H9 (cell line): ENCODE data around the gene PUM2. TPM values are rescaled to one million over a fixed set of nuclear protein-coding genes. Genes with fewer than 3 reads are reported as not detected.

Experiments used
- DNase-seq: peaks from one replicate; pipeline ENCODE4 v3.0.0-alpha.2; 2017
- H2AFZ ChIP-seq: one replicate; pipeline ENCODE4 v1.6.1; 2013; ENCODE audit warnings: mild to moderate bottlenecking, low read length, control low read depth, moderate library complexity
- H2AK5ac ChIP-seq: 2 replicates; pipeline ENCODE4 v1.6.1; 2013; ENCODE audit warnings: low read length, control low read depth, mixed read lengths; ENCODE audit not compliant: insufficient read length
- H2BK120ac ChIP-seq: one replicate; pipeline ENCODE4 v1.6.1; 2013; ENCODE audit warnings: low read depth, mild to moderate bottlenecking, low read length, control low read depth, inconsistent platforms; ENCODE audit not compliant: poor library complexity, severe bottlenecking
- H2BK12ac ChIP-seq: 2 replicates; pipeline ENCODE4 v1.6.1; 2013; ENCODE audit warnings: low read length, control low read depth, mixed read lengths, low read depth; ENCODE audit not compliant: insufficient read length
- H2BK15ac ChIP-seq: 2 replicates; pipeline ENCODE4 v1.6.1; 2013; ENCODE audit warnings: low read depth, low read length, control low read depth
- H2BK20ac ChIP-seq: one replicate; pipeline ENCODE4 v1.6.1; 2013; ENCODE audit warnings: low read depth, mild to moderate bottlenecking, low read length, control low read depth, inconsistent platforms; ENCODE audit not compliant: poor library complexity, severe bottlenecking
- H2BK5ac ChIP-seq: 2 replicates; pipeline ENCODE4 v1.6.1; 2013; ENCODE audit warnings: low read length, control low read depth, mixed read lengths; ENCODE audit not compliant: insufficient read length
- H3K14ac ChIP-seq: 2 replicates; pipeline ENCODE4 v1.6.1; 2013; ENCODE audit warnings: low read length, control low read depth; ENCODE audit not compliant: insufficient read depth
- H3K18ac ChIP-seq: 2 replicates; pipeline ENCODE4 v1.6.1; 2013; ENCODE audit warnings: low read depth, mild to moderate bottlenecking, mixed read lengths, low read length, control low read depth; ENCODE audit not compliant: insufficient read length
- H3K23ac ChIP-seq: 2 replicates; pipeline ENCODE4 v1.6.1; 2013; ENCODE audit warnings: low read length, control low read depth, mixed read lengths, low read depth; ENCODE audit not compliant: insufficient read length
- H3K23me2 ChIP-seq: 2 replicates; pipeline ENCODE4 v1.6.1; 2013; ENCODE audit warnings: low read depth, mild to moderate bottlenecking, mixed read lengths, low read length, control low read depth; ENCODE audit not compliant: insufficient read length, poor library complexity, severe bottlenecking
- H3K27ac ChIP-seq: 2 replicates; pipeline ENCODE4 v1.5.1; 2013; ENCODE audit warnings: low read length, control low read depth, mixed read lengths, low read depth; ENCODE audit not compliant: insufficient read length
- H3K27me3 ChIP-seq: 2 replicates; pipeline ENCODE4 v1.6.1; 2013; ENCODE audit warnings: low read length, control low read depth, inconsistent platforms; ENCODE audit not compliant: insufficient read depth
- H3K4ac ChIP-seq: 2 replicates; pipeline ENCODE4 v1.6.1; 2013; ENCODE audit warnings: low read depth, mild to moderate bottlenecking, control low read depth, inconsistent platforms, low read length, moderate library complexity
- H3K4me1 ChIP-seq: 2 replicates; pipeline ENCODE4 v1.6.1; 2013; ENCODE audit warnings: low read length, control low read depth, inconsistent platforms; ENCODE audit not compliant: insufficient read depth
- H3K4me2 ChIP-seq: 2 replicates; pipeline ENCODE4 v1.6.1; 2013; ENCODE audit warnings: low read length, control low read depth, mixed read lengths; ENCODE audit not compliant: insufficient read length, insufficient read depth
- H3K56ac ChIP-seq: 2 replicates; pipeline ENCODE4 v1.6.1; 2013; ENCODE audit warnings: low read depth, mild to moderate bottlenecking, mixed read lengths, low read length, control low read depth; ENCODE audit not compliant: insufficient read length
- H3K79me1 ChIP-seq: 2 replicates; pipeline ENCODE4 v1.6.1; 2013; ENCODE audit warnings: low read depth, mild to moderate bottlenecking, moderate library complexity, low read length, control low read depth, inconsistent platforms; ENCODE audit not compliant: insufficient read depth, poor library complexity, severe bottlenecking
- H3K79me2 ChIP-seq: 2 replicates; pipeline ENCODE4 v1.6.1; 2013; ENCODE audit warnings: low read length, control low read depth, inconsistent platforms; ENCODE audit not compliant: insufficient read depth
- H3K9ac ChIP-seq: 2 replicates; pipeline ENCODE4 v1.6.1; 2013; ENCODE audit warnings: low read length, control low read depth, mixed read lengths; ENCODE audit not compliant: insufficient read length; ENCODE audit errors: extremely low read depth
- H3K9me3 ChIP-seq: one replicate; pipeline ENCODE4 v1.6.1; 2013; ENCODE audit warnings: low read depth, low read length, inconsistent platforms; ENCODE audit not compliant: control insufficient read depth
- H3T11ph ChIP-seq: one replicate; pipeline ENCODE4 v1.6.1; 2013; ENCODE audit warnings: mild to moderate bottlenecking, low read length, control low read depth, inconsistent platforms
- H4K20me1 ChIP-seq: one replicate; pipeline ENCODE4 v1.6.1; 2013; ENCODE audit not compliant: control insufficient read depth, insufficient read length, insufficient read depth
- H4K5ac ChIP-seq: 2 replicates; pipeline ENCODE4 v1.6.1; 2013; ENCODE audit warnings: low read depth, mild to moderate bottlenecking, mixed read lengths, low read length, control low read depth; ENCODE audit not compliant: insufficient read length
- H4K8ac ChIP-seq: replicated peaks from 2 replicates; pipeline ENCODE4 v1.6.1; 2013; ENCODE audit warnings: low read length, control low read depth, mixed read lengths, low read depth; ENCODE audit not compliant: insufficient read length
- H4K91ac ChIP-seq: 2 replicates; pipeline ENCODE4 v1.6.1; 2013; ENCODE audit warnings: low read depth, mild to moderate bottlenecking, moderate library complexity, mixed read lengths, low read length, control low read depth; ENCODE audit not compliant: insufficient read length
- H3K27ac Mint-ChIP-seq, 3 experiments: 2 replicates in 2 of 3; 3 replicates in 1 of 3; pipeline ENCODE4 v1.8.0; 2020 to 2021; ENCODE audit warnings: mixed read lengths in 3 of 3, mild to moderate bottlenecking in 1 of 3, moderate library complexity in 1 of 3
- H3K27me3 Mint-ChIP-seq: 2 replicates; pipeline ENCODE4 v1.8.0; 2021; ENCODE audit warnings: low read depth, mild to moderate bottlenecking, moderate library complexity, mixed read lengths
- H3K36me3 Mint-ChIP-seq, 3 experiments: 2 replicates in 2 of 3; 3 replicates in 1 of 3; pipeline ENCODE4 v1.8.0; 2020 to 2021; ENCODE audit warnings: low read depth in 3 of 3, mixed read lengths in 3 of 3; ENCODE audit not compliant: insufficient read depth in 1 of 3
- H3K4me1 Mint-ChIP-seq, 2 experiments: 2 replicates each; pipeline ENCODE4 v1.8.0; 2020; ENCODE audit warnings: mixed read lengths in 2 of 2
- H3K4me3 Mint-ChIP-seq, 2 experiments: 2 replicates in 1 of 2; 3 replicates in 1 of 2; pipeline ENCODE4 v1.8.0; 2020 to 2021; ENCODE audit warnings: mild to moderate bottlenecking in 2 of 2, mixed read lengths in 2 of 2, moderate library complexity in 1 of 2
- H3K9me3 Mint-ChIP-seq, 2 experiments: 2 replicates in 1 of 2; 3 replicates in 1 of 2; pipeline ENCODE4 v1.8.0; 2020; ENCODE audit warnings: mild to moderate bottlenecking in 2 of 2, mixed read lengths in 2 of 2, moderate library complexity in 1 of 2
- CTCF ChIP-seq: fragments of 200-600 bp; sonication (generic); conservative IDR thresholded peaks from 3 replicates; pipeline ENCODE4 v1.8.0; 2021; ENCODE audit warnings: antibody characterized with exemption, mild to moderate bottlenecking
- WGBS: extraction: QIAGEN DNeasy Blood & Tissue Kit; methylation state at CpG from one replicate; pipeline ENCODE4 v1.1.7; 2013; ENCODE audit warnings: missing lambda C conversion rate, low lambda C conversion rate, mixed read lengths; ENCODE audit not compliant: insufficient read length; ENCODE audit errors: extremely low coverage; 5-methylcytosine and 5-hydroxymethylcytosine counted together
- total RNA-seq: library from RNA; stranded (reverse); gene quantifications from 2 replicates; pipeline ENCODE4 v1.2.1, GENCODE V29; 2021

PUM2 gene
- total RNA-seq, 1 experiment from 2014 or later, result 96.6 TPM

- Histone ChIP-seq H4K20me1 (no peaks in the 10 kb centered on the region), H4K5ac (no peak overlapping the region), H3K9ac (no peak overlapping the region), H3T11ph (no peak overlapping the region), H2BK20ac (no peak overlapping the region), H3K79me2 (no peaks in the 10 kb centered on the region), H4K91ac (no peak overlapping the region), H2BK120ac (no peak overlapping the region), H2AFZ (no peak overlapping the region), H3K79me1 (no peaks in the 10 kb centered on the region), H3K14ac (no peak overlapping the region), H3K27ac (no peak overlapping the region), H3K4me2 (no peak overlapping the region), H3K23me2 (no peaks in the 10 kb centered on the region), H2BK12ac (no peak overlapping the region), H3K4me1 (peaks cover 2% of the 10 kb centered on the region; the same call in 1 of the 2 replicates), H3K9me3 (no peaks in the 10 kb centered on the region), H3K18ac (no peak overlapping the region), H2BK15ac (no peak overlapping the region), H3K56ac (no peak overlapping the region), H4K8ac (no peak overlapping the region), H3K27me3 (no peaks in the 10 kb centered on the region), H2BK5ac (no peak overlapping the region), H3K4ac (no peak overlapping the region), H3K23ac (no peak overlapping the region), H2AK5ac (no peak overlapping the region)
- TF ChIP-seq CTCF, result no peak
- Mint-ChIP-seq H3K27ac (no peak overlapping the region), H3K9me3 (peaks cover 0 to 4% of the 10 kb centered on the region in 2 experiments; a peak in 2 of 5 replicates), H3K27me3 (peaks cover 4% of the 10 kb centered on the region; the same call in 1 of the 2 replicates), H3K4me1 (peaks cover 24 to 31% of the 10 kb centered on the region in 2 experiments), H3K36me3 (no peaks in the 10 kb centered on the region), H3K4me3 (no peak overlapping the region)
- WGBS, result no CpG with 5 or more reads among the region's 5 CpGs
- DNase-seq, result no peak
Observed at GRCh38 chr2:20232837-20233207, 117.8 kb downstream of the PUM2 start.
